SU-DHL-6 (cell line): ENCODE data around the gene PHETA1.
"Not testable (repeated sequence)": the region's sequence is repeated elsewhere in the genome, so short reads cannot be mapped to it uniquely, and the experiment has no call there.

Source experiments
- CTCF ChIP-seq: fragments of 200-600 bp; sonication (generic); IDR thresholded peaks from one replicate; pipeline ENCODE4 v1.5.1; 2017; ENCODE audit warnings: antibody characterized with exemption, mild to moderate bottlenecking, low read length, moderate library complexity; ENCODE audit not compliant: insufficient read depth, poor library complexity, severe bottlenecking
- EZH2phosphoT487 ChIP-seq: fragments of 200-600 bp; sonication (generic), shearing (Covaris generic); conservative IDR thresholded peaks from 2 replicates; pipeline ENCODE4 v1.6.1; 2018; ENCODE audit warnings: mild to moderate bottlenecking, antibody characterized with exemption, low read length, moderate library complexity, mixed read lengths

- TF ChIP-seq CTCF, EZH2phosphoT487: not testable (repeated sequence)
Measured at GRCh38 chr12:111335301-111335700, 33.6 kb downstream of the PHETA1 start.
